Mesodermal cell (in vitro differentiated cells): ENCODE results near the gene ANXA3.
A peak's percentile ranks its signal among the peaks of the same experiment; 100 is the strongest.

ENCODE experiments used
- H3K27ac ChIP-seq: 2 replicates; pipeline ENCODE4 v1.7.0; 2013; ENCODE audit warnings: mild to moderate bottlenecking, low read depth, low read length, moderate library complexity; ENCODE audit not compliant: severe bottlenecking
- H3K36me3 ChIP-seq: 2 replicates; pipeline ENCODE4 v1.7.1; 2013; ENCODE audit warnings: mild to moderate bottlenecking, low read length, moderate library complexity; ENCODE audit not compliant: control insufficient read depth, insufficient read depth
- H3K4me1 ChIP-seq: one replicate; pipeline ENCODE4 v1.7.1; 2013; ENCODE audit warnings: mild to moderate bottlenecking, low read length; ENCODE audit not compliant: insufficient read depth, control insufficient read depth, poor library complexity, severe bottlenecking
- H3K4me3 ChIP-seq: 2 replicates; pipeline ENCODE4 v1.7.0; 2013; ENCODE audit warnings: low read length, control low read depth, mild to moderate bottlenecking; ENCODE audit not compliant: insufficient read depth, poor library complexity, severe bottlenecking; ENCODE audit errors: extremely low read depth
- H3K9me3 ChIP-seq: 2 replicates; pipeline ENCODE4 v1.7.1; 2013; ENCODE audit warnings: mild to moderate bottlenecking, low read length, moderate library complexity; ENCODE audit not compliant: control insufficient read depth
- WGBS, 2 experiments: methylation state at CpG; one replicate each; pipeline ENCODE4 v1.1.5; 2013; ENCODE audit warnings: missing lambda C conversion rate in 2 of 2; ENCODE audit not compliant: insufficient coverage in 2 of 2; 5-methylcytosine and 5-hydroxymethylcytosine counted together

Gene ANXA3

GRCh38 chr4:78520808-78521226 lies 30.8 kb upstream of the ANXA3 start:
- no peak overlapping the region for H3K27ac ChIP-seq
- WGBS, 2 experiments = 89 to 95% methylated on average over 2 to 3 of the region's 3 CpGs
- H3K4me1 ChIP-seq = no peaks in the 10 kb centered on the region
- no peaks in the 10 kb centered on the region for H3K9me3 ChIP-seq
- peaks cover 2% of the 10 kb centered on the region for H3K36me3 ChIP-seq
- H3K4me3 ChIP-seq = no peak overlapping the region

- H3K36me3 ChIP-seq = no peaks in the 10 kb centered on the region
Measured at GRCh38 chr4:78524009-78524408, 27.6 kb upstream of the ANXA3 start.

GRCh38 chr4:78525559-78525958 lies 26.0 kb upstream of the ANXA3 start:
- 93 to 100% methylated on average over 1 to 3 of the region's 3 CpGs for WGBS, 2 experiments
- no peak overlapping the region for H3K27ac ChIP-seq
- no peaks in the 10 kb centered on the region for H3K36me3 ChIP-seq
- H3K9me3 ChIP-seq = peaks cover 4% of the 10 kb centered on the region
- H3K4me1 ChIP-seq = no peaks in the 10 kb centered on the region
- H3K4me3 ChIP-seq = no peak overlapping the region

More at GRCh38 chr4:78524009-78524408, 27.6 kb upstream of the ANXA3 start:
- Histone ChIP-seq H3K27ac (no peak overlapping the region), H3K4me3 (no peak overlapping the region), H3K9me3 (no peaks in the 10 kb centered on the region), H3K4me1 (no peaks in the 10 kb centered on the region)
- 17 to 50% methylated on average over 1 of the region's 1 CpG for WGBS, 2 experiments

DNA sequence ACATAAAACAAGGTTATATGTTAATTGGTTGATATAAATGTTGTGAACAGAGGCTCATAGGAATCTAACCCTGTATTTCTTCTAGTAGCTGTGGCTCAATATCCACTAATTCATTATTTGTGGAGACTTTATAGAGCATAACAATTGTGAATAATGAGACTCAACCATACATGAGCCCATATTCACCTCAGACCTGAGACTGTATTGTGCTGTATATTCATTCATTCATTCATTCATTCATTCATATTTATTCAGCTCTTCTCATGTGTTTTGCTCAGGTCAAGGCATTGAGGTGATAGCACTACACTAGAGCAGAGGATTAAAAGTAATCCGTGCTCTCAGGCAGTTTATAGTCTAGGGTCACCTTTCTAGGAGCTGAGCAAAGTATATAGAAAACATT lies 24.5 kb upstream of the ANXA3 start:
- Histone ChIP-seq H3K4me3 (no peak overlapping the region), H3K27ac (no peak overlapping the region), H3K9me3 (peaks cover 4% of the 10 kb centered on the region), H3K36me3 (no peaks in the 10 kb centered on the region), H3K4me1 (no peaks in the 10 kb centered on the region)
- no CpG with 5 or more reads among the region's 1 CpG for WGBS, 2 experiments

- H3K4me3 ChIP-seq = no peak overlapping the region
- H3K4me1 ChIP-seq = no peaks in the 10 kb centered on the region
- no peaks in the 10 kb centered on the region for H3K36me3 ChIP-seq
- 91 to 95% methylated on average over 4 of the region's 4 CpGs for WGBS, 2 experiments
- no peak overlapping the region for H3K27ac ChIP-seq
- H3K9me3 ChIP-seq = peaks cover 4% of the 10 kb centered on the region
Measured at GRCh38 chr4:78527555-78527954, 24.0 kb upstream of the ANXA3 start.

GRCh38 chr4:78528327-78528726 lies 23.2 kb upstream of the ANXA3 start:
- H3K36me3 ChIP-seq = no peaks in the 10 kb centered on the region
- no peaks in the 10 kb centered on the region for H3K4me1 ChIP-seq
- no peak overlapping the region for H3K27ac ChIP-seq
- peaks cover 4% of the 10 kb centered on the region for H3K9me3 ChIP-seq
- H3K4me3 ChIP-seq = no peak overlapping the region
- WGBS, 2 experiments = 100% methylated on average over 1 of the region's 3 CpGs; no CpG with 5 or more reads in 1 of the 2 experiments

DNA sequence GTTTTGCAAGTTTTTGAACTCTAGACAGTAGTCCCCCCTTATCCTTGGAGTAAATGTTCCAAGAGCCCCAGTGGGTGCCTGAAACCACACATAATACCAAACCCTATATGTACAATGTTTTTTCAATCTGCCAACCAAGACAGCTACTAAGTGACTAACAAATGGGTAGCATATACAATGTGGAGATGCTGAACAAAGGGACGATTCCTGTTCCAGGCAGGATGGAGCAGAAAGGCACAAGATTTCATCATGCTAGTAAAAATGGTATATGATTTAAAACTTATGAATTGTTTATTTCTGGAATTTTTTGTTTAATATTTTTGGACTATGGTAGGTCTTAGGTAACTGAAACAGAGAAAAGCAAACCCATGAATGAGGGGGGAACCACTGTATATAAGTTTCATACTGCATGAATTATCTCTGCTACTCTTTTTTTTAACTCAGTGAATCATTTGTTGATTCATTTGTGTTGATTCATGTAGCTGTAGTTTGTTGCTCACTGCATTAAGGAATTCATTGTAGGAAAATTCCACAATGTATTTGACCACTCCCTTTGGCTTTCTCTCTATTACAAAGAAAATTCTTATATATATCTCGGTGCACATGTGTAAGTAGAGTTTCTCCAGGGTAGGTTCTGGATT lies 21.9 kb upstream of the ANXA3 start:
- 100% methylated on average over 1 of the region's 2 CpGs for WGBS, 2 experiments
- Histone ChIP-seq H3K9me3 (peaks cover 4% of the 10 kb centered on the region), H3K4me3 (no peak overlapping the region), H3K4me1 (peaks cover 12% of the 10 kb centered on the region), H3K36me3 (no peaks in the 10 kb centered on the region), H3K27ac (no peak overlapping the region)

- no peaks in the 10 kb centered on the region for H3K36me3 ChIP-seq
- H3K4me3 ChIP-seq = no peak overlapping the region
- no peak overlapping the region for H3K27ac ChIP-seq
- H3K9me3 ChIP-seq = peaks cover 4% of the 10 kb centered on the region
- WGBS, 2 experiments = no CpG with 5 or more reads among the region's 1 CpG
- peaks cover 13% of the 10 kb centered on the region for H3K4me1 ChIP-seq
Measured at GRCh38 chr4:78532046-78532445, 19.5 kb upstream of the ANXA3 start.

- peaks cover 13% of the 10 kb centered on the region for H3K4me1 ChIP-seq
- H3K27ac ChIP-seq = peak overlapping the region; percentile 61
- H3K36me3 ChIP-seq = no peaks in the 10 kb centered on the region
- WGBS, 2 experiments = 70% methylated on average over 4 to 5 of the region's 5 CpGs
- H3K9me3 ChIP-seq = peaks cover 4% of the 10 kb centered on the region
- no peak overlapping the region for H3K4me3 ChIP-seq
Measured at GRCh38 chr4:78533854-78534253, 17.7 kb upstream of the ANXA3 start.

GRCh38 chr4:78534286-78534955 lies 17.1 kb upstream of the ANXA3 start:
- Histone ChIP-seq H3K4me1 (peaks cover 13% of the 10 kb centered on the region), H3K36me3 (no peaks in the 10 kb centered on the region), H3K4me3 (no peak overlapping the region), H3K9me3 (peaks cover 4% of the 10 kb centered on the region), H3K27ac (peak overlapping the region; percentile 34)
- WGBS, 2 experiments = 94 to 96% methylated on average over 2 to 4 of the region's 4 CpGs

- H3K4me1 ChIP-seq = no peaks in the 10 kb centered on the region
- H3K9me3 ChIP-seq = no peaks in the 10 kb centered on the region
- no peak overlapping the region for H3K4me3 ChIP-seq
- H3K36me3 ChIP-seq = peaks cover 16% of the 10 kb centered on the region
- no peak overlapping the region for H3K27ac ChIP-seq
- 95 to 100% methylated on average over 1 to 3 of the region's 5 CpGs for WGBS, 2 experiments
Measured at GRCh38 chr4:78542373-78542772, 9.2 kb upstream of the ANXA3 start.
